NCI-H345 treated with DMSO at 0.1 percent for 48 hours (cell line): Measurements from ENCODE around the gene TRIM38.
A peak's percentile ranks its signal among the peaks of the same experiment; 100 is the strongest.
"Not testable (repeated sequence)": the region's sequence is repeated elsewhere in the genome, so short reads cannot be mapped to it uniquely, and the experiment has no call there.

ENCODE experiments used
- DNase-seq: peaks from one replicate; lab custom pipeline; 2025; ENCODE audit not compliant: unreplicated experiment; lab: John Stamatoyannopoulos, UW

TRIM38 gene

GRCh38 chr6:26006086-26006939, 43.7 kb downstream of the TRIM38 start:
- DNase-seq, result no peak

GRCh38 chr6:26006940-26007305, 44.3 kb downstream of the TRIM38 start:
- DNase-seq, result not testable (repeated sequence)

- no peak for DNase-seq
Observed at GRCh38 chr6:26008470-26008869, 45.9 kb downstream of the TRIM38 start.

- no peak for DNase-seq
Observed at GRCh38 chr6:26009817-26010216, 47.2 kb downstream of the TRIM38 start.

GRCh38 chr6:26012061-26012460, 49.5 kb downstream of the TRIM38 start:
- DNase-seq, result no peak

GRCh38 chr6:26014386-26014785, 51.8 kb downstream of the TRIM38 start:
- DNase-seq, result not testable (repeated sequence)

GRCh38 chr6:26016245-26016962, 53.8 kb downstream of the TRIM38 start:
- no peak for DNase-seq

- DNase-seq, result no peak
Observed at GRCh38 chr6:26016963-26017631, 54.5 kb downstream of the TRIM38 start.

- DNase-seq, result no peak
Observed at GRCh38 chr6:26017632-26017966, 55.0 kb downstream of the TRIM38 start.

GRCh38 chr6:26019261-26019830, 56.7 kb downstream of the TRIM38 start:
- no peak for DNase-seq

GRCh38 chr6:26019967-26020328, 57.3 kb downstream of the TRIM38 start:
- DNase-seq, result no peak

GRCh38 chr6:26020329-26021000, 57.9 kb downstream of the TRIM38 start:
- peak; percentile 92 for DNase-seq

- no peak for DNase-seq
Observed at GRCh38 chr6:26021001-26021349, 58.4 kb downstream of the TRIM38 start.

GRCh38 chr6:26021350-26022131, 58.9 kb downstream of the TRIM38 start:
- DNase-seq, result peak; percentile 94

GRCh38 chr6:26022132-26022472, 59.5 kb downstream of the TRIM38 start:
- peak; percentile 89 for DNase-seq

- DNase-seq, result no peak
Observed at GRCh38 chr6:26022737-26023136, 60.1 kb downstream of the TRIM38 start.

GRCh38 chr6:26024651-26025046, 62.0 kb downstream of the TRIM38 start:
- no peak for DNase-seq

- no peak for DNase-seq
Observed at GRCh38 chr6:26025047-26025893, 62.7 kb downstream of the TRIM38 start.
